A549 (cell line): ENCODE results near the gene LECT2. TPM values are rescaled to one million over a fixed set of nuclear protein-coding genes. Genes with fewer than 3 reads are reported as not detected.

Source experiments
- ATAC-seq, 2 experiments: fragments of 200-7000 bp in 1 of 2; fragments of >200 bp in 1 of 2; cut with Nextera tagmentation in 1 of 2; cut with Tn5 transposase in 1 of 2; 3 replicates each; pipeline versions ENCODE4 v1.8.0 to v1.9.1; 2018 to 2020; ENCODE audit warnings: mild to moderate bottlenecking in 1 of 2, moderate library complexity in 1 of 2
- CTCF ChIA-PET: fragments of 300-600 bp; sonication (Branson Sonifier 250); formaldehyde crosslinking; extraction: SDS; loops from one replicate; lab custom pipeline; 2021; ENCODE audit warnings: antibody characterized with exemption, inconsistent platforms; lab: Yijun Ruan, JAX
- POLR2A ChIA-PET: fragments of 350-600 bp; formaldehyde crosslinking; extraction: SDS; loops from one replicate; lab custom pipeline; 2021; ENCODE audit warnings: antibody characterized with exemption, inconsistent platforms; lab: Yijun Ruan, JAX
- DNase-seq, 2 experiments: peaks; one replicate each; pipeline versions ENCODE4 v3.0.0 to v3.0.0-alpha.2; 2011 to 2016; ENCODE audit warnings: low read depth in 1 of 2, low spot score in 1 of 2
- FAIRE-seq: peaks from 2 replicates; lab custom pipeline; 2011; peaks lifted over from hg19 to GRCh38; lab: Jason Lieb, UNC
- H3K27ac ChIP-seq, 2 experiments: fragments of >200 bp; sonication (Bioruptor Twin); formaldehyde crosslinking; 3 replicates each; pipeline ENCODE4 v1.5.1; 2016 to 2017
- H3K4me1 ChIP-seq: fragments of >200 bp; sonication (Bioruptor Twin); formaldehyde crosslinking; 3 replicates; pipeline ENCODE4 v1.6.1; 2016
- H3K4me2 ChIP-seq: fragments of >200 bp; sonication (Bioruptor Twin); formaldehyde crosslinking; 3 replicates; pipeline ENCODE4 v1.6.1; 2016
- H3K4me3 ChIP-seq: fragments of >200 bp; sonication (Bioruptor Twin); formaldehyde crosslinking; 3 replicates; pipeline ENCODE4 v1.5.1; 2016
- H3K9me3 ChIP-seq: fragments of >200 bp; sonication (Bioruptor Twin); formaldehyde crosslinking; 3 replicates; pipeline ENCODE4 v1.6.1; 2016
- CBX2 ChIP-seq: fragments of 200-600 bp; sonication (generic); IDR thresholded peaks from 2 replicates; pipeline ENCODE4 v1.6.1; 2016; ENCODE audit warnings: low read depth, mild to moderate bottlenecking, borderline replicate concordance
- CBX8 ChIP-seq: fragments of 200-600 bp; sonication (generic); IDR thresholded peaks from 2 replicates; pipeline ENCODE4 v1.6.1; 2016
- CEBPB ChIP-seq, 2 experiments: fragments of >200 bp in 1 of 2; sonication (Bioruptor Twin) in 1 of 2; formaldehyde crosslinking in 1 of 2; IDR thresholded peaks; 2 replicates each; pipeline ENCODE4 v1.6.1; 2012 to 2016
- CHD2 ChIP-seq: fragments of 150-350 bp; IDR thresholded peaks from 2 replicates; pipeline ENCODE4 v1.6.1; 2014; ENCODE audit warnings: low read length; ENCODE audit not compliant: partially characterized antibody
- CHD4 ChIP-seq: fragments of 200-600 bp; sonication (generic); IDR thresholded peaks from 2 replicates; pipeline ENCODE4 v1.6.1; 2016; ENCODE audit warnings: antibody characterized with exemption, mild to moderate bottlenecking, borderline replicate concordance
- EHF ChIP-seq: fragments of 250-450 bp; sonication (Bioruptor Pico); IDR thresholded peaks from 2 replicates; pipeline ENCODE4 v1.5.0; 2020; ENCODE audit warnings: mild to moderate bottlenecking
- EHMT2 ChIP-seq: fragments of 200-600 bp; sonication (generic); IDR thresholded peaks from 2 replicates; pipeline ENCODE4 v1.6.1; 2016; ENCODE audit warnings: antibody characterized with exemption, low read depth, mild to moderate bottlenecking, moderate library complexity
- FOSB ChIP-seq: fragments of 250-450 bp; sonication (Bioruptor Pico); IDR thresholded peaks from 2 replicates; pipeline ENCODE4 v1.5.0; 2020; ENCODE audit warnings: mild to moderate bottlenecking, moderate library complexity
- FOSL2 ChIP-seq, 2 experiments: fragments of 450-650 bp in 1 of 2; fragments of >200 bp in 1 of 2; sonication (Bioruptor Twin) in 1 of 2; formaldehyde crosslinking; IDR thresholded peaks; 2 replicates each; pipeline versions ENCODE4 v1.5.0 to v1.6.1; 2016 to 2020; ENCODE audit warnings: mild to moderate bottlenecking in 1 of 2, moderate library complexity in 1 of 2
- FOXS1 ChIP-seq: fragments of 250-450 bp; sonication (Bioruptor Pico); IDR thresholded peaks from 2 replicates; pipeline ENCODE4 v1.5.0; 2020; ENCODE audit warnings: mild to moderate bottlenecking, moderate library complexity
- GATA3 ChIP-seq: IDR thresholded peaks from 2 replicates; pipeline ENCODE4 v1.6.1; 2012; ENCODE audit warnings: borderline replicate concordance
- HDAC2 ChIP-seq: fragments of 200-600 bp; sonication (generic); IDR thresholded peaks from 2 replicates; pipeline ENCODE4 v1.6.1; 2016
- HES2 ChIP-seq: fragments of >200 bp; sonication (Bioruptor Twin); formaldehyde crosslinking; IDR thresholded peaks from 2 replicates; pipeline ENCODE4 v1.6.1; 2016
- HOXA7 ChIP-seq: fragments of 250-450 bp; sonication (Bioruptor Pico); IDR thresholded peaks from 2 replicates; pipeline ENCODE4 v1.5.0; 2020; ENCODE audit warnings: mild to moderate bottlenecking, moderate library complexity
- HOXB13 ChIP-seq: fragments of 250-450 bp; sonication (Bioruptor Pico); IDR thresholded peaks from 2 replicates; pipeline ENCODE4 v1.5.0; 2020; ENCODE audit warnings: low read depth, mild to moderate bottlenecking, moderate library complexity
- JUN ChIP-seq, 2 experiments: fragments of >200 bp; sonication (Bioruptor Twin); formaldehyde crosslinking; IDR thresholded peaks; 2 replicates in 1 of 2; 3 replicates in 1 of 2; pipeline ENCODE4 v1.6.1; 2016 to 2017
- JUNB ChIP-seq: fragments of >200 bp; sonication (Bioruptor Twin); formaldehyde crosslinking; IDR thresholded peaks from 2 replicates; pipeline ENCODE4 v1.6.1; 2016
- MAFK ChIP-seq: fragments of 450-650 bp; IDR thresholded peaks from 2 replicates; pipeline ENCODE4 v1.6.1; 2014; ENCODE audit not compliant: partially characterized antibody
- MAZ ChIP-seq: fragments of 150-350 bp; IDR thresholded peaks from 2 replicates; pipeline ENCODE4 v1.6.1; 2014; ENCODE audit warnings: antibody characterized with exemption, low read depth, low read length, borderline replicate concordance
- MYC ChIP-seq: IDR thresholded peaks from 2 replicates; pipeline ENCODE4 v1.6.1; 2012; ENCODE audit warnings: mild to moderate bottlenecking, inconsistent platforms, low read length, improper control_type of control experiment, borderline replicate concordance
- NFE2L2 ChIP-seq: fragments of 150-350 bp; conservative IDR thresholded peaks from 2 replicates; pipeline ENCODE4 v1.6.1; 2014; ENCODE audit warnings: low read length
- NR3C1 ChIP-seq: fragments of >200 bp; sonication (Bioruptor Twin); formaldehyde crosslinking; IDR thresholded peaks from 3 replicates; pipeline ENCODE4 v1.6.1; 2017
- POLR2AphosphoS2 ChIP-seq: conservative IDR thresholded peaks from 2 replicates; pipeline ENCODE4 v1.6.1; 2012; ENCODE audit warnings: low read length, improper control_type of control experiment, inconsistent platforms
- RAD21 ChIP-seq, 2 experiments: fragments of >200 bp in 1 of 2; sonication (Bioruptor Twin) in 1 of 2; formaldehyde crosslinking in 1 of 2; IDR thresholded peaks in 1 of 2; conservative IDR thresholded peaks in 1 of 2; 2 replicates in 1 of 2; 3 replicates in 1 of 2; pipeline ENCODE4 v1.6.1; 2012 to 2018; ENCODE audit warnings: inconsistent platforms in 1 of 2
- RARB ChIP-seq: fragments of 250-450 bp; sonication (Bioruptor Pico); IDR thresholded peaks from 2 replicates; pipeline ENCODE4 v1.8.0; 2021; ENCODE audit warnings: mild to moderate bottlenecking, moderate library complexity
- SMC3 ChIP-seq: fragments of >200 bp; sonication (Bioruptor Twin); formaldehyde crosslinking; IDR thresholded peaks from 3 replicates; pipeline ENCODE4 v1.6.1; 2018; ENCODE audit warnings: inconsistent platforms
- SREBF2 ChIP-seq: fragments of 450-650 bp; IDR thresholded peaks from 2 replicates; pipeline ENCODE4 v1.6.1; 2014; ENCODE audit warnings: mild to moderate bottlenecking, moderate library complexity
- TP53 ChIP-seq: fragments of 250-450 bp; sonication (Bioruptor Pico); IDR thresholded peaks from 2 replicates; pipeline ENCODE4 v1.5.0; 2021; ENCODE audit warnings: mild to moderate bottlenecking, moderate library complexity
- ZFP36 ChIP-seq: fragments of 450-650 bp; IDR thresholded peaks from 2 replicates; pipeline ENCODE4 v1.6.1; 2014; ENCODE audit warnings: borderline replicate concordance; ENCODE audit not compliant: partially characterized antibody
- ZSCAN20 ChIP-seq: fragments of 250-450 bp; sonication (Bioruptor Pico); IDR thresholded peaks from 2 replicates; pipeline ENCODE4 v1.8.0; 2022; ENCODE audit warnings: mild to moderate bottlenecking, moderate library complexity
- WGBS: methylation state at CpG from one replicate; pipeline ENCODE4 v1.1.6; 2017; ENCODE audit errors: missing lambda C conversion rate; 5-methylcytosine and 5-hydroxymethylcytosine counted together
- polyA plus RNA-seq, 4 experiments: library from polyadenylated mRNA; depleted of rRNA in 3 of 4; stranded (reverse); fragments of >200 nt; fragmentation: RNase III in 1 of 4; extraction: RNeasy Plus Mini Kit Qiagen cat#74134 plus additional on column Dnase treatment in 1 of 4; gene quantifications; 2 replicates in 3 of 4; 3 replicates in 1 of 4; pipeline ENCODE4 v1.2.3, GENCODE V29; 2011 to 2017
- TF ChIP-seq, protein P1 (sequence below): fragments of 150-350 bp; IDR thresholded peaks from 2 replicates; pipeline ENCODE4 v1.6.1; 2014; ENCODE audit warnings: low read depth, mild to moderate bottlenecking, low read length
- TF ChIP-seq, protein P2 (sequence below): fragments of 450-650 bp; IDR thresholded peaks from 2 replicates; pipeline ENCODE4 v1.6.1; 2014; ENCODE audit warnings: antibody characterized with exemption
- TF ChIP-seq, protein P3 (sequence below): IDR thresholded peaks from 2 replicates; pipeline ENCODE4 v1.6.1; 2012; ENCODE audit warnings: low read depth, borderline replicate concordance

The LECT2 gene
- polyA plus RNA-seq, 2 of the 4 experiments (the other 2 are of a cell fraction): not detected

GRCh38 chr5:135974021-135974600, 19.3 kb upstream of the LECT2 start:
- peak overlapping the region; percentile 85 to 86 for H3K27ac ChIP-seq
- FAIRE-seq: no peak
- ChIA-PET POLR2A (interaction anchor here (1.5 to 1.8 kb wide), 2 partner anchors 54 to 55 kb away, joined by 4 to 11 read pairs; partner anchors contain the start of gene TGFBI), CTCF (interaction anchor here (0.7 to 2.4 kb wide), 8 partner anchors 13 to 109 kb away, joined by 3 to 14 read pairs (median 5); no protein-coding TSS in a partner anchor)
- peaks cover 43% of the 10 kb centered on the region for H3K4me1 ChIP-seq
- no peak overlapping the region for H3K4me3 ChIP-seq
- TF ChIP-seq HOXA7 (CRISPR knock-in tag) (no peak), HOXB13 (CRISPR knock-in tag) (no peak), FOXS1 (CRISPR knock-in tag) (no peak), NR3C1 (no peak)
- TF ChIP-seq, protein P1, sequence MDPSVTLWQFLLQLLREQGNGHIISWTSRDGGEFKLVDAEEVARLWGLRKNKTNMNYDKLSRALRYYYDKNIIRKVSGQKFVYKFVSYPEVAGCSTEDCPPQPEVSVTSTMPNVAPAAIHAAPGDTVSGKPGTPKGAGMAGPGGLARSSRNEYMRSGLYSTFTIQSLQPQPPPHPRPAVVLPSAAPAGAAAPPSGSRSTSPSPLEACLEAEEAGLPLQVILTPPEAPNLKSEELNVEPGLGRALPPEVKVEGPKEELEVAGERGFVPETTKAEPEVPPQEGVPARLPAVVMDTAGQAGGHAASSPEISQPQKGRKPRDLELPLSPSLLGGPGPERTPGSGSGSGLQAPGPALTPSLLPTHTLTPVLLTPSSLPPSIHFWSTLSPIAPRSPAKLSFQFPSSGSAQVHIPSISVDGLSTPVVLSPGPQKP: no peak
- TF ChIP-seq, protein P2, sequence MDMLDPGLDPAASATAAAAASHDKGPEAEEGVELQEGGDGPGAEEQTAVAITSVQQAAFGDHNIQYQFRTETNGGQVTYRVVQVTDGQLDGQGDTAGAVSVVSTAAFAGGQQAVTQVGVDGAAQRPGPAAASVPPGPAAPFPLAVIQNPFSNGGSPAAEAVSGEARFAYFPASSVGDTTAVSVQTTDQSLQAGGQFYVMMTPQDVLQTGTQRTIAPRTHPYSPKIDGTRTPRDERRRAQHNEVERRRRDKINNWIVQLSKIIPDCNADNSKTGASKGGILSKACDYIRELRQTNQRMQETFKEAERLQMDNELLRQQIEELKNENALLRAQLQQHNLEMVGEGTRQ: no peak
- TF ChIP-seq, all 56 proteins: peak for 0
- H3K9me3 ChIP-seq: peaks cover 7% of the 10 kb centered on the region; the same call in 1 of the 3 replicates
- no peak for DNase-seq
- no peak for ATAC-seq
- H3K4me2 ChIP-seq: peak overlapping the region; percentile 62

DNA sequence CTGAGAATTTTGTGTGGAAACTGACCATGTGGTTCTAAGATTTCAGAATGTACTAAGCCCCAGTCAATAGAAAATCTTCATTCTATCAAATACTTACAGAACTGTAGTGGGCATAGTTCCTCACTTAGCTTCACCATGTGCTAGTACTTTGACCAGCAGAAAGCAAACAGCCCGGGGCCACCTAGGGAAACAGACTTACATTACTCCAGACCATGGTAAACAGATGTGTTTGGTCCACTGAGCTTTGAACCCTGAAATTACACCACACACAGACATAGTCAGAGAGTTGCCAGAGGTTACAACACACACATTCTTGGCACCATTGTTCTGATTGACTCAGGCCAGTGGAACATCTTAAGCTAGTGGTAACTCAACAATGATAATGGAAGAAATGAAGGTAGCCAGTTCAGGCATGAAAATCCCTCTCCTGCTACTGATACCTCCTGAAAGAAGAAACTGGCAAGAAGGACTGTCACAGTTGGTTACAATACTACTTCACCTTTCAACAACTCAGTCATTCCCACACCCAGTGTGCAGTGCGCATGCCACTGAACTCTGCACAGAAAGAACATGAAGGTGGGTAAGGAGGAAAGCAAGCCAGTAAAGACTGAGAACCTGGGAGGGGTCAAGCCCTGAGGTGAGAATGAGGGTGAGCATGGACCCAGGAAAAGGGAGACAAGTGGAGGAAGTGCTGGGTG, 18.7 kb upstream of the LECT2 start:
- H3K27ac ChIP-seq: peak overlapping the region; percentile 85 to 86
- no peak overlapping the region for H3K4me3 ChIP-seq
- peaks cover 7% of the 10 kb centered on the region; the same call in 1 of the 3 replicates for H3K9me3 ChIP-seq
- DNase-seq: peak in 1 of 2 experiments; percentile 83
- no peak for FAIRE-seq
- ChIA-PET CTCF (interaction anchor here (0.6 to 2.4 kb wide), 7 partner anchors 12 to 200 kb away, joined by 3 to 14 read pairs (median 4); no protein-coding TSS in a partner anchor), POLR2A (interaction anchor here (0.7 to 1.8 kb wide), 2 partner anchors 55 to 85 kb away, joined by 3 to 11 read pairs; partner anchors contain the start of gene TGFBI)
- peak; percentile 47 to 49; a peak in 4 of 6 replicates for ATAC-seq
- 52% methylated on average over 2 of the region's 2 CpGs for WGBS
- H3K4me2 ChIP-seq: peak overlapping the region; percentile 62
- H3K4me1 ChIP-seq: peaks cover 41% of the 10 kb centered on the region
- TF ChIP-seq, protein P2: no peak
- no peak for TF ChIP-seq TP53 (CRISPR knock-in tag)
- TF ChIP-seq JUN (IDR thresholded peaks at IDR 0.05): 0 out of 5 replicates have a peak, but pooled peaks of 1 of the 2 experiments have one; percentile 48
- no peak for TF ChIP-seq POLR2AphosphoS2
- no peak for TF ChIP-seq MYC
- peak; percentile 50 to 81; a peak in 3 of 4 replicates for TF ChIP-seq CEBPB (IDR thresholded peaks at IDR 0.05)
- no peak for TF ChIP-seq CBX8
- no peak for TF ChIP-seq CHD2
- no peak for TF ChIP-seq RARB (CRISPR knock-in tag)
- no peak for TF ChIP-seq EHMT2
- TF ChIP-seq, protein P3, sequence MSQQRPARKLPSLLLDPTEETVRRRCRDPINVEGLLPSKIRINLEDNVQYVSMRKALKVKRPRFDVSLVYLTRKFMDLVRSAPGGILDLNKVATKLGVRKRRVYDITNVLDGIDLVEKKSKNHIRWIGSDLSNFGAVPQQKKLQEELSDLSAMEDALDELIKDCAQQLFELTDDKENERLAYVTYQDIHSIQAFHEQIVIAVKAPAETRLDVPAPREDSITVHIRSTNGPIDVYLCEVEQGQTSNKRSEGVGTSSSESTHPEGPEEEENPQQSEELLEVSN: no peak
- TF ChIP-seq GATA3: peak; percentile 32; the same call in 1 of the 2 replicates
- TF ChIP-seq NFE2L2: no peak
- no peak for TF ChIP-seq MAFK
- TF ChIP-seq JUNB: peak; percentile 45; the same call in 1 of the 2 replicates
- TF ChIP-seq NR3C1: no peak
- no peak for TF ChIP-seq MAZ
- peak; percentile 70; the same call in 1 of the 2 replicates for TF ChIP-seq HES2
- no peak for TF ChIP-seq FOXS1 (CRISPR knock-in tag)
- TF ChIP-seq SMC3: 0 out of 3 replicates have a peak, but pooled peaks have one; percentile 1
- TF ChIP-seq ZSCAN20 (CRISPR knock-in tag): no peak
- TF ChIP-seq CBX2: no peak
- TF ChIP-seq FOSB: no peak
- TF ChIP-seq EHF (CRISPR knock-in tag): no peak
- no peak for TF ChIP-seq CHD4
- no peak for TF ChIP-seq ZFP36
- peak in 1 of 2 experiments; percentile 21; a peak in 1 of 5 replicates for TF ChIP-seq RAD21 (conservative IDR thresholded peaks at IDR 0.05 in 1 of 2, IDR thresholded peaks at IDR 0.05 in 1 of 2)
- TF ChIP-seq SREBF2: no peak
- 0 out of 2 replicates have a peak, but pooled peaks have one; percentile 36 for TF ChIP-seq FOSL2 (IDR thresholded peaks at IDR 0.05)
- TF ChIP-seq FOSL2 (CRISPR knock-in tag; IDR thresholded peaks at IDR 0.05): peak; percentile 50
- no peak for TF ChIP-seq HDAC2
